ENCODE measurements around the gene NOS1AP.

The NOS1AP gene

GRCh38 chr1:162258394-162258793, 188.9 kb downstream of the NOS1AP start:
- no peak for DNase-seq

GRCh38 chr1:162259894-162260455, 190.5 kb downstream of the NOS1AP start:
- no peak for DNase-seq

GRCh38 chr1:162264108-162264507, 194.6 kb downstream of the NOS1AP start:
- no peak for DNase-seq

GRCh38 chr1:162265983-162266382, 196.5 kb downstream of the NOS1AP start:
- no peak for DNase-seq

GRCh38 chr1:162270016-162270770, 200.7 kb downstream of the NOS1AP start:
- no peak for DNase-seq

DNA sequence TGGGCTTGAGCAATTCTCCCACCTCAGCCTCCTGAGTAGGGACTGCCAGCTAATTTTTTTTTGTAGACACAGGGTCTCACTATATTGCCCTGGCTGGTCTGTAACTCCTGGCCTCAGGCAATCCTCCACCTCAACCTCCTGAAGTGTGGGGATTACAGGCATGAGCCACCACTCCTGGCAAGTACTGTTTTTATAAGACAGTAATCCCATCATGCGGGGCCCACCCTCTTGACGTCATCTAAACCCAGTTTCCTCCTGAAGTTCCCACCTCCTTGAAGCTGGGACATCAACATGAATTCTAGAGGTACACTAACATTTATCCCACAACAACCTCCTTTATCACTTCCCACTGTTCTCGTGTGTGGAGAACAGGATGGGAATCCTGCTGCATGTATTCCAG, 202.5 kb downstream of the NOS1AP start:
- no peak for DNase-seq

GRCh38 chr1:162272419-162272818, 202.9 kb downstream of the NOS1AP start:
- no peak for DNase-seq

GRCh38 chr1:162275622-162276175, 206.2 kb downstream of the NOS1AP start:
- DNase-seq = no peak

- no peak for DNase-seq
These were observed 207.0 kb downstream of the NOS1AP start for GRCh38 chr1:162276493-162276892.

GRCh38 chr1:162279136-162279498, 209.6 kb downstream of the NOS1AP start:
- DNase-seq = no peak

DNA sequence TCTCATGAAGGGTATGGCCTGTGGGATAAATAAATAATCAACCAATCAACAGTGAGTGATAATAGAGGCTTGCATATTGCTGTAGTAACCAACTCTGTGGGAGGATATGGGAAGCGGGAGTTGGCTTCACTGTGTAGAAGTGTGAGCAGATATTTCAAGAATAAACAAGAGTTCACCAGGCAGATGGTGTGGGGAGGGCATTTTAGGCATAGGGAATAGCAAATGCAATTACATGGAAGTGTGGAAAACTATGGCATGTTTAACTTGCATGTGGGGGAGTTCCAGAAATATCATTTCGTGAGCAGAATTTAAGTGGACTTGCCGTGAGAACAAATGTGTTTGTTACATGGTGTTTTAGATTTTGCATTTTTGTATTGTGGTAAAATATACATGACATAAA, 211.9 kb downstream of the NOS1AP start:
- DNase-seq = no peak

- peak in 7 of 14 donors; percentile 8 to 99 (median 34) for DNase-seq
These were observed 214.2 kb downstream of the NOS1AP start for GRCh38 chr1:162283657-162284056.

GRCh38 chr1:162284206-162284955, 214.9 kb downstream of the NOS1AP start:
- DNase-seq = peak in 1 of 14 donors; percentile 70

GRCh38 chr1:162285149-162285561, 215.7 kb downstream of the NOS1AP start:
- DNase-seq = no peak

DNA sequence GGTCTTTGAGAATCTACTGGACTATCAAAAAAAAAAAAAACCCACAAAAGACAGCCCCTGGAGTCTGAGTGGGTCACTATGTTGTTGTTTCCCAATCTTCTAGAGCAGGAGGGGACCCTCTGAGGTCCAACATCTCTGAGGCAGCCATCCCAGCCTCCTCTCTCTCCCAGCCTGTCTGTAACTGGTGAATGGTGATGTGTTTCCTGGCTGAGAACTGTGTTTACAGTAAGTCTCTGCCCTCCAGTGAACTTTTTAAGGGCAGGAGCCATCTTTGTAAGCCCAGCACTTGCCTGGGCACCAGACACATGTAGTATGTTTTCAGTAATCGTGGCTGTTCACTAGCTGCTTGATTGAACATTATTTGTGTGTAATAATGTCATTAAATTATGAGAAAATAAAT, 221.5 kb downstream of the NOS1AP start:
- DNase-seq = no peak

- no peak for DNase-seq
These were observed 222.9 kb downstream of the NOS1AP start for GRCh38 chr1:162292422-162292849.

GRCh38 chr1:162293073-162293692, 223.7 kb downstream of the NOS1AP start:
- no peak for DNase-seq

DNA sequence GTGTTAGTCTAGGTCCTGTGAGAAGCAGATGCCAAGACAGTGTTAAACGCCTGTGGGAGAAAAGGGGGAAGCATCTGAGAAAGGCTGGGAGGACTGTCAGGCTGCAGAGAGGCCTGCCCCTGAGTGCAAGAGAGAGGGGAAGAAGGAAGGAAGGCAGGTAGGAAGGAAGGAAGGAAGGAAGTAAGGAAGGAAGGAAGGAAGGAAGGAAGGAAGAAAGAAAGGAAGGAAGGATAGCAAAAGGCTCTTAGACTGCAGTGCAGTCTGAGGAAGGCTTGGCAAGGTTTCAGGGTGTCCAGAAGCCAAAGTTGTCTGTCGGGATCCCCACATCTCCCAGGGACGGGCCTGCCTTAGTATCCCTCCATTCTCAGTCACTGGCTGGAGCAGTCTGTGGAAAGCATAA, 224.5 kb downstream of the NOS1AP start:
- DNase-seq = no peak

- no peak for DNase-seq
These were observed 227.7 kb downstream of the NOS1AP start for GRCh38 chr1:162297208-162297607.

- DNase-seq = no peak
These were observed 228.8 kb downstream of the NOS1AP start for GRCh38 chr1:162298266-162298665.

DNA sequence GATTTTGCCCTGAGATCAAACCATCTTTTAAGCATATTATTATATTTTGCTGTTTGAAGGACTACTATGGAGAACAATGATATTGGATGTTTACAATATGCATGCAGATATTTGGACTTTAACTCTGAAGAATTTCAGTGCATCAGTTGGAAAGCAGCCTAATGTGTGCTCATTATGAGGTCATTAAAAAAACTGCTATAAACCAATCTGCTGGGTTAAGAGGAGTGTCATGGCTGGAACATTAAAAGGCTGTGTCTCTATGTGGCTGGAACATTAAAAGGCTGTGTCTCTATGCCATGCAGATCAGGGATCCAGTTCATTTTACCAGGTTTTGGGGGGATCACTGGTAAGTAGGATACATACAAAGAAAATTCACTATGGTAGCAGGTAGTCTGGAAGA, 229.5 kb downstream of the NOS1AP start:
- DNase-seq = no peak

GRCh38 chr1:162300057-162300917, 230.8 kb downstream of the NOS1AP start:
- DNase-seq = no peak
